ENCODE results near the gene OR10A5.
A peak's percentile ranks its signal among the peaks of the same experiment; 100 is the strongest.
"Not testable (repeated sequence)": the region's sequence is repeated elsewhere in the genome, so short reads cannot be mapped to it uniquely, and the experiment has no call there.

The OR10A5 gene

GRCh38 chr11:6845383-6845782 lies at the start of gene OR10A5:
Gene OR10A5 (plus strand): TSS chr11:6845683. CDS start chr11:6845683, 0 bp downstream.
- DNase-seq (ENCODE audit: low read depth), result no peak

GRCh38 chr11:6799402-6799801 lies 46.1 kb upstream of the OR10A5 start, which contains the start of gene OR6A2:
Gene OR6A2 (minus strand): TSS chr11:6799689. CDS start chr11:6795708, 3,981 bp downstream.
- DNase-seq (ENCODE audit: low read depth), result no peak

GRCh38 chr11:6801075-6801474 lies 44.4 kb upstream of the OR10A5 start:
- DNase-seq (ENCODE audit: low read depth), result not testable (repeated sequence)

GRCh38 chr11:6812390-6813005 lies 33.0 kb upstream of the OR10A5 start:
- DNase-seq (ENCODE audit: low read depth), result peak; percentile 18

- DNase-seq (ENCODE audit: low read depth), result no peak
Observed at GRCh38 chr11:6813656-6814055, 31.8 kb upstream of the OR10A5 start.

- no peak for DNase-seq (ENCODE audit: low read depth)
Observed at GRCh38 chr11:6817694-6818093, 27.8 kb upstream of the OR10A5 start.

- DNase-seq (ENCODE audit: low read depth), result no peak
Observed at GRCh38 chr11:6818967-6819366, 26.5 kb upstream of the OR10A5 start.

GRCh38 chr11:6824136-6824823 lies 21.2 kb upstream of the OR10A5 start:
- no peak for DNase-seq (ENCODE audit: low read depth)

- no peak for DNase-seq (ENCODE audit: low read depth)
Observed at GRCh38 chr11:6825231-6825744, 20.2 kb upstream of the OR10A5 start.

GRCh38 chr11:6828103-6828502 lies 17.4 kb upstream of the OR10A5 start:
- no peak for DNase-seq (ENCODE audit: low read depth)

GRCh38 chr11:6833356-6833755 lies 12.1 kb upstream of the OR10A5 start:
- DNase-seq (ENCODE audit: low read depth), result no peak

- DNase-seq (ENCODE audit: low read depth), result no peak
Observed at GRCh38 chr11:6834021-6834420, 11.5 kb upstream of the OR10A5 start.

GRCh38 chr11:6841694-6842093 lies 3.8 kb upstream of the OR10A5 start:
- no peak for DNase-seq (ENCODE audit: low read depth)

- DNase-seq (ENCODE audit: low read depth), result no peak
Observed at GRCh38 chr11:6843670-6844069, 1.8 kb upstream of the OR10A5 start.

- no peak for DNase-seq (ENCODE audit: low read depth)
Observed at GRCh38 chr11:6844356-6844755, 1.1 kb upstream of the OR10A5 start.

GRCh38 chr11:6850526-6850925 lies 5.0 kb downstream of the OR10A5 start:
- DNase-seq (ENCODE audit: low read depth), result no peak

GRCh38 chr11:6854801-6855200 lies 9.3 kb downstream of the OR10A5 start:
- DNase-seq (ENCODE audit: low read depth), result not testable (repeated sequence)

- DNase-seq (ENCODE audit: low read depth), result peak; percentile 4
Observed at GRCh38 chr11:6855971-6856541, 10.6 kb downstream of the OR10A5 start.

- peak; percentile 3 for DNase-seq (ENCODE audit: low read depth)
Observed at GRCh38 chr11:6856871-6857270, 11.4 kb downstream of the OR10A5 start.

- DNase-seq (ENCODE audit: low read depth), result peak; percentile 3
Observed at GRCh38 chr11:6862961-6863360, 17.5 kb downstream of the OR10A5 start, which contains the start of gene OR10A2. Gene OR10A2 (plus strand): TSS chr11:6863057. CDS start chr11:6869755, 6,698 bp downstream.

- peak; percentile 17 for DNase-seq (ENCODE audit: low read depth)
Observed at GRCh38 chr11:6864438-6864837, 19.0 kb downstream of the OR10A5 start.

- no peak for DNase-seq (ENCODE audit: low read depth)
Observed at GRCh38 chr11:6871278-6871677, 25.8 kb downstream of the OR10A5 start.

GRCh38 chr11:6875761-6876160 lies 30.3 kb downstream of the OR10A5 start:
- no peak for DNase-seq (ENCODE audit: low read depth)
